Measurements from ENCODE around the gene SOX2.

Gene SOX2

GRCh38 chr3:181705086-181705480 lies 6.6 kb upstream of the SOX2 start:
- no peak for DNase-seq

GRCh38 chr3:181707980-181708379 lies 3.7 kb upstream of the SOX2 start:
- DNase-seq = no peak

- DNase-seq = peak; percentile 52
Measured at GRCh38 chr3:181709537-181710279, 2.0 kb upstream of the SOX2 start.

GRCh38 chr3:181710345-181711291 lies 1.1 kb upstream of the SOX2 start:
- DNase-seq = no peak

DNA sequence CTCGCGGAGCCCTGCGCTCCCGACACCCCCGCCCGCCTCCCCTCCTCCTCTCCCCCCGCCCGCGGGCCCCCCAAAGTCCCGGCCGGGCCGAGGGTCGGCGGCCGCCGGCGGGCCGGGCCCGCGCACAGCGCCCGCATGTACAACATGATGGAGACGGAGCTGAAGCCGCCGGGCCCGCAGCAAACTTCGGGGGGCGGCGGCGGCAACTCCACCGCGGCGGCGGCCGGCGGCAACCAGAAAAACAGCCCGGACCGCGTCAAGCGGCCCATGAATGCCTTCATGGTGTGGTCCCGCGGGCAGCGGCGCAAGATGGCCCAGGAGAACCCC lies 464 bp downstream of the SOX2 start:
- DNase-seq = no peak

DNA sequence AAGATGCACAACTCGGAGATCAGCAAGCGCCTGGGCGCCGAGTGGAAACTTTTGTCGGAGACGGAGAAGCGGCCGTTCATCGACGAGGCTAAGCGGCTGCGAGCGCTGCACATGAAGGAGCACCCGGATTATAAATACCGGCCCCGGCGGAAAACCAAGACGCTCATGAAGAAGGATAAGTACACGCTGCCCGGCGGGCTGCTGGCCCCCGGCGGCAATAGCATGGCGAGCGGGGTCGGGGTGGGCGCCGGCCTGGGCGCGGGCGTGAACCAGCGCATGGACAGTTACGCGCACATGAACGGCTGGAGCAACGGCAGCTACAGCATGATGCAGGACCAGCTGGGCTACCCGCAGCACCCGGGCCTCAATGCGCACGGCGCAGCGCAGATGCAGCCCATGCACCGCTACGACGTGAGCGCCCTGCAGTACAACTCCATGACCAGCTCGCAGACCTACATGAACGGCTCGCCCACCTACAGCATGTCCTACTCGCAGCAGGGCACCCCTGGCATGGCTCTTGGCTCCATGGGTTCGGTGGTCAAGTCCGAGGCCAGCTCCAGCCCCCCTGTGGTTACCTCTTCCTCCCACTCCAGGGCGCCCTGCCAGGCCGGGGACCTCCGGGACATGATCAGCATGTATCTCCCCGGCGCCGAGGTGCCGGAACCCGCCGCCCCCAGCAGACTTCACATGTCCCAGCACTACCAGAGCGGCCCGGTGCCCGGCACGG lies 991 bp downstream of the SOX2 start:
- DNase-seq = no peak

DNA sequence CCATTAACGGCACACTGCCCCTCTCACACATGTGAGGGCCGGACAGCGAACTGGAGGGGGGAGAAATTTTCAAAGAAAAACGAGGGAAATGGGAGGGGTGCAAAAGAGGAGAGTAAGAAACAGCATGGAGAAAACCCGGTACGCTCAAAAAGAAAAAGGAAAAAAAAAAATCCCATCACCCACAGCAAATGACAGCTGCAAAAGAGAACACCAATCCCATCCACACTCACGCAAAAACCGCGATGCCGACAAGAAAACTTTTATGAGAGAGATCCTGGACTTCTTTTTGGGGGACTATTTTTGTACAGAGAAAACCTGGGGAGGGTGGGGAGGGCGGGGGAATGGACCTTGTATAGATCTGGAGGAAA lies 1.5 kb downstream of the SOX2 start:
- no peak for DNase-seq

DNA sequence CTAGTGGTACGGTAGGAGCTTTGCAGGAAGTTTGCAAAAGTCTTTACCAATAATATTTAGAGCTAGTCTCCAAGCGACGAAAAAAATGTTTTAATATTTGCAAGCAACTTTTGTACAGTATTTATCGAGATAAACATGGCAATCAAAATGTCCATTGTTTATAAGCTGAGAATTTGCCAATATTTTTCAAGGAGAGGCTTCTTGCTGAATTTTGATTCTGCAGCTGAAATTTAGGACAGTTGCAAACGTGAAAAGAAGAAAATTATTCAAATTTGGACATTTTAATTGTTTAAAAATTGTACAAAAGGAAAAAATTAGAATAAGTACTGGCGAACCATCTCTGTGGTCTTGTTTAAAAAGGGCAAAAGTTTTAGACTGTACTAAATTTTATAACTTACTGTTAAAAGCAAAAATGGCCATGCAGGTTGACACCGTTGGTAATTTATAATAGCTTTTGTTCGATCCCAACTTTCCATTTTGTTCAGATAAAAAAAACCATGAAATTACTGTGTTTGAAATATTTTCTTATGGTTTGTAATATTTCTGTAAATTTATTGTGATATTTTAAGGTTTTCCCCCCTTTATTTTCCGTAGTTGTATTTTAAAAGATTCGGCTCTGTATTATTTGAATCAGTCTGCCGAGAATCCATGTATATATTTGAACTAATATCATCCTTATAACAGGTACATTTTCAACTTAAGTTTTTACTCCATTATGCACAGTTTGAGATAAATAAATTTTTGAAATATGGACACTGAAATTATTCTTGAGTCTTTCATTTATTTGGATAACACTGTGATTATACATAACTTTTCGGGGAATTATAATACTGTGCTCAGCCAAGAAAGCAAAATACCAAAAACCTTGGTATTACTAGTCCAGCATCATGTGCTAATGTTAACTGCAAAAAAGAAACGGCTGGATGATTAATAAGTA lies 2.2 kb downstream of the SOX2 start:
- no peak for DNase-seq

DNA sequence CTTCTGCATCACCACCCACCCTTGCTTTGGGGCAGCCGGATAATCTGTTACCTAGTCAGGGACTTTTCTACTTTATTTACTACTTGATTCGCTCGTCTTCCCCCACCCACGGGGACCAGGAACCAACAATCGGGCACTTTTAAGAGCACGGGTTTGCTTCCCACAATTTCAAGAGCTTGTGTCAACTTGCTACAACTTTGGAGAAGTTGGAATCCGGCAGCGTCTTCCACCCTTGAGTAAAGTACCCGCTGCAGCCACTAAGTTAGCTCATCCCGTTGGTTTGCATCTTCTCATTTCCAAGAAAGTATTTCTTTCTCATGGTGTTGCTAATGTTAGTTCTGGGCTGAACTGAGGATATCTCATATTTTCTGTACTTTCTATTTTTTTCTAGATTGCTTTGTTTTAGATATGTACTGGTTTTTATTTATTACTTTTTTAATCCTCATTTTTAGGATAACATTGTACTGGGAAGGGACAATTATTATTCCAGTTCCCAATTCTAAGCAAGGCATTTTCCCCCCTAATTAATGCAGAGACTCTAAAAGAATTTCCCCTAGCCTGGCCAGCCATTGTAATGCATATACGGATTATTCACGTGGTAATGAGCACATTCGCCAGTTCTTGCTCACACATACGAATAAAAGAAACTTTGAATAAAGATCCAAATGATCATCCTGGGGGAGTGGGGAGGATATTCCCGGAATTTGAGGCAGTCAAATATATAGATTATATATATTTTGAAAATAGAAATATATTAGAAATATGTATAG lies 4.0 kb downstream of the SOX2 start:
- no peak for DNase-seq

DNA sequence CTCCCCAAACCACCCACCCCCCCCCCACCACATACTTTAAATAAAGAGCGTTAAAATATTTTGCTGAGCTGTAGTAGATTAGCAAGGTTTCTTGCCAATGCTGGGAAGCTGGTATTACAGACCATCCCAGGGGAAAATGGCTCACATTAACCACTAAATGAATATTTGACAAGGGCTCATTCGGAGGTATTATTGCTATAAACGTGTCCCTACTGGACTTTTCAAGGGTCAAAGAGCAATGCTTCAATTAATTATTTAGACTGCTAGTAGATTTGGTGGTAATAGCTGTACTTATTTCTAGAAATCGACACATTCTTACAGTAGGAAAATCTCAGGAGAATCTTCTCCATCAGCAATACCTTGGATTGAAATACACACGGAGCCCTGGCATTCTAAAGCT lies 5.2 kb downstream of the SOX2 start:
- DNase-seq = no peak

GRCh38 chr3:181717549-181718171 lies 5.9 kb downstream of the SOX2 start:
- DNase-seq = no peak

- DNase-seq = no peak
Measured at GRCh38 chr3:181718369-181718768, 6.6 kb downstream of the SOX2 start.

- DNase-seq = no peak
Measured at GRCh38 chr3:181718987-181719911, 7.5 kb downstream of the SOX2 start.

DNA sequence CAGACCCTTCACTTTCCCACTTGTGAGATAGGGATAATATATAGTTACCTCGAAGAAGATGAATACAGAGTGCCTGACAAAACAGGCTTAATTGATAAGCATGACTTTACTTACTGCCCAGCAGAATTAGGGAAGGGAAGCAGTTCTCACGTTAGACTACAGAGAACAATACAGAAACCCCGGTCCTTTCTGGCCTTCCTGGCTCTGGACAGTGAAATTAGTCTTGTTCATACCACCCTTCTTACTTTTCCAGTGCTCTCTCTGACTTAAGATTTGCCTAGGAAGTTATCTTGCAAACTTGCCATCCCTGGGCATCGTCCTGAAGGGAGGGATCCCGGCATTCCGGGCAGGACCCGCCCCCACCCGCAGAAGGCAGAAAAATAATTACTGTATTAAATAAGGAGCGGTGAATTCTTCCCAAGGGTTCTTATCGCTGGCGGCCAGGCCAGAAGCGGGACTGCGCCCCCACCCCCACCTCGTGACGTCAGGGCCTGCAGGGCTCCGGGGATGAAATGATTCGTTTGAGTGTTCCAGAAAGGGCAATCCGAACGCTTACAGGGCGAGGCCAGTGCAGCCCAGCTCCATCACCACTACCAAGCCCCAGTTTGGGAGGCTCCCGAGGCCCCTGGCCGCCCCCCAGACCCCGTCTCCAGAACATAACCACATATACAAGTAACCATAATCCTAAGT lies 8.4 kb downstream of the SOX2 start:
- DNase-seq = no peak

DNA sequence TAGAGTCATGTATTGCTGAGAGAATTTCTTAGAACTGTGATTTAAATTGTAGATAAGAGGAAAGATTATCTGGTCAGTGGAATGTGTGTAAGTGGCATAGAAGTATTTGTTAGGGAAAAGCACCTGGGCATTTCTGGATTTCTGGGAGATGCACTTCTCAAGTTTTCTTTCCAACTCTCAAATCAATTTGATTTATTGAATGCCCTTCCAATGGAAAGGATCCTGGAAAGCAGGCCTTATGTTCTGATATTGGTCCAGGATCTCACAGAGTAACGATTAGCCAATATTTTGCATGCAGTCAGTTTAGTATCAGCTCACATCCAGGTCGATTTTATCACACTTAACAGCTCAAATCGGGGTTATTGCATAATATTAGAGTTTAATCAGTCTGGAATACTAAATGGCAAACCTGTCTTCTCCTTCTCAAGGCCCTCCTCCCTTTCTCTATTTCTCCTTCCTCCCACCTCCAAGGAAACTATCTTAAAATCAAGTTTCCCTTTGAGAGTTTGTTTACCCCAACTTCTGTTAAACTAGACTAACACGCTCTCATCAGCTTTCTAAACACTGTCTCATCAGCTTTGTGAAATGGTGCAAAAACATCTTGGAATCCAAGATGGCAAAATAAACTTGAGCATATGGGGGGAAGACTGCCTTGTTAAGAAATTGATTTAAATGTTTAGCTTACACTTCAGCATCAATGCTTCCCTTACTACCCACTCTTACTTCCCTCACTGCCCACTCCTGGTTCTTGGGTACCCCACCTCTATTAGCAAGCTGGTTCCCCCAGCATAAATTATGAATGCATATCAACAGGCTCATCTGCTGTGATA lies 9.5 kb downstream of the SOX2 start:
- DNase-seq = no peak

DNA sequence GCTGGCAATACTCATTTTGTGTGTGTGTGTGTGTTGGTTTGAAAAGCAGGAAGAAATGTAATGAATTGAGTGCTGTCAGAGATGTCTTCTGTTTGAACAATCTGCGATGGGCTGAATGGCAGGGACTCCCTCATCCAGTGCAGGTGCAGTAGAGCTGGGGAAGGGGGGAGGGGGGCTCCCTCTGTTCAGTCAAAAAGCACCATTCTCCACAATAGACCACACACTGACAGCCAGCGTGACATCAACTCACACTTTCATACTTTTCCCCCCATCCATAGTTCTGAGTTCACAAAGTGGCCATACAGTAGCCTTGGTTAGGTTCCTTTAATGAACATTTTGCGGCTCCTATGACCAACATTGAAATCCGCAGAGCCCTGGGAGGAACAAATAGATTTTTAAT lies 10.4 kb downstream of the SOX2 start:
- no peak for DNase-seq

GRCh38 chr3:181722766-181723425 lies 11.2 kb downstream of the SOX2 start:
- DNase-seq = no peak

DNA sequence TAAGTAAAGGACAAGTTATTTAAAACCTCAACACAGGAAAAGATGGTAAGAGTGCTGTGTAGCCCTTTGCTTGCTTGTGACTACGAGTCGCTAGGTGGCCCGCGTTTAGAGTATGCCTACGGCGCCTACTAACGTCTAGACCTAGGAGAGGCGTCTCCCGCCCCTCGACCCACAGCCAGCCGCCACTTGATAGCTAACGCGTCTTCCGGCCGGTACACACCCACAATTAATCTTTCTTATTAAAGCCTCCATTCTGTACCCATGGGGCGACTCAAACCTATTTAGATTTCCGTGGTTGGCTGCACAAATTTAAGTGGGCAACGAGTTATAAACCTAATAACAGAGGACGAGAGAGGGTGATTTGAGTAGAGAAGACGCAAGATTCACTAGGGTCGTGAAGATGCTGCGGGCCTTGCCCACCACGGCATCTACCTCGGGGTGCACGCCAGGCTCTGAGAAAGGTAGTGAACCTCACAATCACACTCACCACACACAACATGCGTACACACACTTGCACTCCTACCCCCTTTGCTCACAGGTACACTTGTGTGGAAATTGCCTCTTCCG lies 12.0 kb downstream of the SOX2 start:
- no peak for DNase-seq

Data from NCI-H1694 (cell line).